ENCODE data around the gene MMP25.
"Not testable (repeated sequence)": the region's sequence is repeated elsewhere in the genome, so short reads cannot be mapped to it uniquely, and the experiment has no call there.

The MMP25 gene

DNA sequence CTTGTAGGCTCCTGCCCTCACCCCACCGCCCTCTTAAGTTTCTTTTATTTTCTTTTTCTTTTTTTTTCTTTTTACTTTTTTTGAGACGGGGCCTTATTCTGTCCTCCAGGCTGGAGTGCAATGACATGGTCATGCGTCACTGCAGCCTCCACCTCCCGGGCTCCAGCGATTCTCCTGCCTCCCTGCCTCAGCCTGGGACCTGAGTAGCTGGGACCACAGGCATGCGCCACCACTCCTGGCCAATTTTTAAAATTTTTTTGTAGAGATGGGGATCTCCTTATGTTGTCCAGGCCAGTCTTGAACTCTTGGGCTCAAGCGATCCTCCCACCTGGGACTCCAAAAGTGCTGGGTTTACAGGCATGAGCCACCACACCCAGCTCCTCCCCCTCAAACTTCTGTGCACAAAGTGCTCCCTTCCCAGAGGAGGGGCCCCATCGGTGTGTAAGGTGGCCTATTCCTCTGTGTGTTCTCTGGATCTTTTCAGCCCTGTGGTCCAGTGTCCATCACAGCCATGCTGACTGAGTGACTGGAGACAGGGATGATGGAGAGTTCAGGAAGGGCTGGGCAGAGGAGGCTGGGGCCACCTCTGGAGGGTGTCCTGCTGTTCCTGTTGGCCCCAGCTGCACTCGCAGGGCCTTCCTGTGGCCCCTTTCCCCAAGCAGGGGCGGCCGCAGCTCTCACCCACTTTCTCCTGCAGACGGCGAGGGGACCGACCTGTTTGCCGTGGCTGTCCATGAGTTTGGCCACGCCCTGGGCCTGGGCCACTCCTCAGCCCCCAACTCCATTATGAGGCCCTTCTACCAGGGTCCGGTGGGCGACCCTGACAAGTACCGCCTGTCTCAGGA is 10.2 kb downstream of the MMP25 start:
- DNase-seq: no peak

- DNase-seq: no peak
Measured at GRCh38 chr16:3057181-3058138, 11.1 kb downstream of the MMP25 start.

DNA sequence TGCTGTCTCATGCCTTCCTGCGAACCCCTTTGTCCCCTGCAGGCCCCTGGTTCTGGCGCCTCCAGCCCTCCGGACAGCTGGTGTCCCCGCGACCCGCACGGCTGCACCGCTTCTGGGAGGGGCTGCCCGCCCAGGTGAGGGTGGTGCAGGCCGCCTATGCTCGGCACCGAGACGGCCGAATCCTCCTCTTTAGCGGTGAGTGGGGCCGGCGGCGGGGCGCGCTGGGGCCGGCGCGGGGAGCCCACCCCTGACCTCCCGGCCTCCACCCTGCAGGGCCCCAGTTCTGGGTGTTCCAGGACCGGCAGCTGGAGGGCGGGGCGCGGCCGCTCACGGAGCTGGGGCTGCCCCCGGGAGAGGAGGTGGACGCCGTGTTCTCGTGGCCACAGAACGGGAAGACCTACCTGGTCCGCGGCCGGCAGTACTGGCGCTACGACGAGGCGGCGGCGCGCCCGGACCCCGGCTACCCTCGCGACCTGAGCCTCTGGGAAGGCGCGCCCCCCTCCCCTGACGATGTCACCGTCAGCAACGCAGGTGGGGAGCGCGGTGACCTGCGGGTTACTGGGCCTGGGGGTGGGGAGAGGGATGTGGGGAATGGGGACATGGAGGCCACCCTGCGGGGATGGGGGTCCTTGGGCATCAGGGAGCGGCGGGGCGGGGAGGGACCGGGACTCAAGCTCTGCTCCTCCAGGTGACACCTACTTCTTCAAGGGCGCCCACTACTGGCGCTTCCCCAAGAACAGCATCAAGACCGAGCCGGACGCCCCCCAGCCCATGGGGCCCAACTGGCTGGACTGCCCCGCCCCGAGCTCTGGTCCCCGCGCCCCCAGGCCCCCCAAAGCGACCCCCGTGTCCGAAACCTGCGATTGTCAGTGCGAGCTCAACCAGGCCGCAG is 12.0 kb downstream of the MMP25 start:
- no peak for DNase-seq

DNA sequence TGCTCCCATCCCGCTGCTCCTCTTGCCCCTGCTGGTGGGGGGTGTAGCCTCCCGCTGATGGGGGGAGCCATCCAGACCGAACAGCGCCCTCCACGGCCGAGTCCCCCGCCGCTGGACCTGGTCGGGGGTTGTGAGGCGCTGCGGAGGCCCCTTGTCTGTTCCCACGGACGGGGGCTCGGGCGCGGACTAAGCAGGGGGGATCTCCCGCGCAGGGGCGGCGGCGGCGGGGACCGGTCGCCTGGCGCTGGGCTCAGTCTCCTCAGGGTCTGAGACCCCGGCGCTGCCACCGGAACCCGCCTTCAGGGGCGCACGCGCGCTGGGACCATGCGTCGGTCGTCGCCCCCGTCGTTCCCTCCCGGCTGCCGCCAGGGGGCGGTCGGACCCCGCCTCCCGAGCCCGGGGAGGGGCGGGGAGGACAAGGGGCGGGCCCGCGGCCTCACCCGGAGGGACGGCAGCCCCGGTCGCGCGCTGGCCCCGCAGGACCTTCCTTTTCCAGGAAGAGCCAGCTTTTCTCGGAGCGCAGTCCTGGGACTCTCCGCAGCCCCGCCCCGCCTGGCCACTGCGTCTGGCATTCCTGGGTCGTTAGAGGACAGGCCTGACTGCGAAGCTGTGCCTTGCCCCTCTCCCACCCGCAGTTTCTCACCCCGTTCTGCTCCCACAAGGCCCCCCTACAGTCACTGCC is 12.8 kb downstream of the MMP25 start:
- DNase-seq: peak in 1 of 2 experiments; percentile 23

- no peak for DNase-seq
Measured at GRCh38 chr16:3059723-3060242, 13.4 kb downstream of the MMP25 start.

DNA sequence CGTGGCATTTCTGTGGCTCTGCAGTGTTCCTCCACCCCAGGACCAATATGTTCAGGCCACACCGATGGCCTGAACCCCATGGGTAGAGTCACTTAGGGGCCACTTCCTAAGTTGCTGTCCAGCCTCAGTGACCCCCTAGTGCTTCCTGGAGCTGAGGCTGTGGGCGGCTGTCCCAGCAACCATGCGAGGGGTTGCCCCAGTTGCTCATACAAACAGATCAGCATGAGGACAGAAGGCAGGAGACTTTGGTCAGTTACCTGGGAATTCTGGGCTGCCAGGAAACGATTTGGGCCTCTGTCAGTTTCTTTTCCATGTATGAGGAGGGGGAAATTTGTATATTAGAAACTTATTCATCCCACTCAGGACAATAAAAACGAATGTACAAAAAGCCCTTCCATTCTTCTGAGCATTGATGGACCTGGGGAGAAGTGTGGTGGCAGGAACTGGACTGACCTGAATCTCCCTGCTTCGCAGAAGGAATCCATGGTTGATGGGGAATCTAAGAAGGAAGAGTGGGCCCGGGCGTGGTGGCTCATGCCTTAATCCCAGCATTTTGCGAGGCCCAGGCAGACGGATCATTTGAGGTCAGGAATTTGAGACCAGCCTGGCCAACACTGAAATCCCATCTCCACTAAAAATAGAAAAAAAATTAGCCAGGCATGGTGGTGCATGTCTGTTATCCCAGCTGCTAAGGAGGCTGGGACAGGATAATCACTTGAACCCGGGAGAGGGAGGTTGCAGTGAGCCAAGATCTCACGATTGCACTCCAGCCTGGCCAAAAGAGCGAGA is 14.2 kb downstream of the MMP25 start:
- DNase-seq: no peak

- DNase-seq: no peak
Measured at GRCh38 chr16:3062553-3062952, 16.2 kb downstream of the MMP25 start.

DNA sequence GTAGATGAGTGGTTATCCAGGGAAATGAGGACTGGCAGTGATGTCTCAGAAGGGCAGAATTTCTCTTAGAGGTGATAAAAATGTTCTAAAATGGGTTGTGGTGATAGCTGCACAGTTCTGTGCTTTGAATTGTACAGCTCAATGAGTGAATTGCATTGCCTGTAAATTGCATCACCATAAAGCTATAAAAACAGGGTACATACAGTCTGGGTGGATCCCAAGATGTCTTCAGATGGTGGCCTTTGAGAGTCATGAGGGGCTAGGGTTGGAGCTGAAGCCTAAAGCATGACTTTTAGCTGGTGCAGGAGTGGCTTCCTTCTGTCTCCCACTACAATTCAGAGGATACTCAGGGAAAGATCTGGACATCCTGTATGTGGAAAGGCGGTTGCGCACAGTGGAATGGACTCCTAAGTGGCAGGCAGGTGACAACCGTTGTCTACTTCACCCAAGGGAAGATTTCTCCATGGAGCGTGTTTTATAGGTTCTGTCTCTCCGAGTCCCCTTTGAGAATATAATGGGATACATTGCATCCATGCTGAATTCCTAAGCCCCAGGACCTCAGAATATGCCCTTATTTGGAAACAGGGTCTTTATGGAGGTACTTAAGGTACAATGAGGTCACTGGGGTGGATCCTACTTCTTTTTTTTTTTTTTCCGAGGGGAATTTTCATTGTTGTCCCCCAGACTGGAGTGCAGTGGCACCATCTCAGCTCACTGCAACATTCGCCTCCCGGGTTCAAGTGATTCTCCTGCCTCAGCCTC is 17.4 kb downstream of the MMP25 start:
- no peak for DNase-seq

- DNase-seq: no peak
Measured at GRCh38 chr16:3065069-3065741, 18.8 kb downstream of the MMP25 start, which contains the start of gene IL32. Gene IL32 (plus strand): TSS chr16:3065640. CDS start chr16:3065812, 172 bp downstream.

GRCh38 chr16:3065742-3066439 is 19.5 kb downstream of the MMP25 start:
- no peak for DNase-seq

GRCh38 chr16:3066440-3066748 is 20.0 kb downstream of the MMP25 start:
- no peak for DNase-seq

DNA sequence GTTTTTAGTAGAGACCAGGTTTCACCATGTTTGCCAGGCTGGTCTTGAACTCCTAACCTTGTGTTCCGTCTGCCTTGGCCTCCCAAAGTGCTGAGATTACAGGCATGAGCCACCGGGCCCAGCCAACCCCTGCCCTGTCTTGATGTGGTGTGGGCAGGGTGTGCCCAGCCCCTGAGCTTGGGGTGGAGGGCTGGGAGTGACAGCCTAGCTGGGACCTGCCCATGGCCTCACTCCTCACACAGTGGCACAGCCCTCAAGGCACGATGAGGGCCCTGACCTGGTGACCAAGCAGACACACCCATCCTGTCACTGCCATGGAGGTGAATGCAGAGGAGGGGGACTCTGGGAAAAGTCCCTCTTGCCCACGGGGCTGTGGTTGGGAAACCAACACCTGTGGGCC is 22.1 kb downstream of the MMP25 start:
- DNase-seq: no peak

DNA sequence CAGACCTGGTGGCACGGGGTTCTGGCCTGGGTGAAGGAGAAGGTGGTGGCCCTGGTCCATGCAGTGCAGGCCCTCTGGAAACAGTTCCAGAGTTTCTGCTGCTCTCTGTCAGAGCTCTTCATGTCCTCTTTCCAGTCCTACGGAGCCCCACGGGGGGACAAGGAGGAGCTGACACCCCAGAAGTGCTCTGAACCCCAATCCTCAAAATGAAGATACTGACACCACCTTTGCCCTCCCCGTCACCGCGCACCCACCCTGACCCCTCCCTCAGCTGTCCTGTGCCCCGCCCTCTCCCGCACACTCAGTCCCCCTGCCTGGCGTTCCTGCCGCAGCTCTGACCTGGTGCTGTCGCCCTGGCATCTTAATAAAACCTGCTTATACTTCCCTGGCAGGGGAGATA is 22.8 kb downstream of the MMP25 start:
- DNase-seq: not testable (repeated sequence)

DNA sequence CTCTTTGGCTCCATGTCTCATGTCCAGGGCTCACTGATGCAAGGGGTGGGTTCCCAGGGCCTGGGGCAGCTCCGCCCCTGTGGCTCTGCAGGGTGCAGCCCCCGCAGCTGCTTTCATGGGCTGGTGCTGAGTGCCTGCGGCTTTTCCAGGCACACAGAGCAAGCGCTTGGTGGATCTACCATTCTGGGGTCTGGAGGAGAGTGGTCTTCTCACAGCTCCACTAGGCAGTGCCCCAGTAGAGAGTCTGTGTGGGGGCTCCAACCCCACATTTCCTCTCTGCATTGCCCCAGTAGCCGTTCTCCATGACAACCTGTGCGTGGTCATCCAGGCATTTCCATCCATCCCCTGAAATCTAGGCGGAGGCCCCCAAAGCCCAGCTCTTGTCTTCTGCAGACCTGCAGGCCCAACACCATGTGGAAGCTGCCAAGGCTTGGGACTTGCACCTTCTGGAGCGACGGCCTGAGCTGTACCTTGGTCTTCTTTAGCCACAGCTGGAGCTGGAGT is 24.3 kb downstream of the MMP25 start:
- DNase-seq: no peak

GRCh38 chr16:3071655-3072054 is 25.3 kb downstream of the MMP25 start:
- DNase-seq: no peak

DNA sequence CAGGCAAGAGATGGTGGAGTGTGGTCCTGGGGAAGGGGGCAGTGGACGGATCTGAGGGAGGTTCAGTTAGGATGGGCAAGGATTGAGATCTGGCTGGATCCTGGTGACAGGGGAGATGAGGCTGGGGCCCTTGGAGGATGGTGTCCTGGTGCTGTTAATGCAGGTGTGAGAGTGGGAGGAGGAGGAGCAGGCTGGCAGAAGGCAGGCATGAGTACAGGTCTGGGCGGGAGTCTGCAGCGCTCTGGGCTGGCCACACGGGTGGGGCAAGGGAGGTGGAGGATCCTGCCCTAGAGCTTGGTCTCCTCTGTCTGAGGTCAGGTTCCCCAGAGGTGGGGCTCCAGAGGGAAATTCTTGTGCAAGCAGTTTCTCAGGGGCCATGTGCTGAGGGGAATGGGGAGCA is 25.8 kb downstream of the MMP25 start:
- DNase-seq: not testable (repeated sequence)

DNA sequence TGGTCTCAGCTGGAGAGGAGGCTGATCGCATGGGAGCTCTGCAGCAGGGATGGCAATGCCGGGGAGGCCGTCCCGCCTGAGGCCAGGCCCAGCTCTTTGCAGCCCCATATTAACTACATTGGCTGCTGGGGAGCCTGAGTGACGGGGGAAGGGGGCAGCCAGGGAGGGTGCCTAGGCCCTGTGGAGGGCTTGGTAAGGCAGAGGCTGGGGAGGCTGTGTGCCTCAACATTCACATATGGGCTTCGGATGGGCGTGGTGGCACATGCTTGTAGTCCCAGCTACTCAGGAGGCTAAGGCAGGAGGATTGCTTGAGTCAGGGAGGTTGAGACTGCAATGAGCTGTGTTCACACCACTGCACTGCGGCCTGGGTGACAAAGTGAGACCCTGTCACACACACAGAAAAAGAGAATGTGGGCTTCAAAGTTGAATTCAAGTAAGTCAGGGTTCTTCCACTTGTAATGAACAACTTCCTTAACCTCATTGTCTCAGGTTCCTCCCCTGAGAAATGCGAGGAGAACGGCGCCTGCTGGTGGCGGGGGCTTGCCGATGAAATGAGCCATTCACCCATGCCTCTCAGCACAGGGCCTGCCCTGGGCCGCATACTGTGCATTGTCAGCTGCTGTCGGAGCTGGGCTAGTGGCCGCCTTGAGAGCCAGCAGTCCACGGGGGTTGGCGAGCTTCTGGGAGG is 26.4 kb downstream of the MMP25 start:
- DNase-seq: not testable (repeated sequence)

DNA sequence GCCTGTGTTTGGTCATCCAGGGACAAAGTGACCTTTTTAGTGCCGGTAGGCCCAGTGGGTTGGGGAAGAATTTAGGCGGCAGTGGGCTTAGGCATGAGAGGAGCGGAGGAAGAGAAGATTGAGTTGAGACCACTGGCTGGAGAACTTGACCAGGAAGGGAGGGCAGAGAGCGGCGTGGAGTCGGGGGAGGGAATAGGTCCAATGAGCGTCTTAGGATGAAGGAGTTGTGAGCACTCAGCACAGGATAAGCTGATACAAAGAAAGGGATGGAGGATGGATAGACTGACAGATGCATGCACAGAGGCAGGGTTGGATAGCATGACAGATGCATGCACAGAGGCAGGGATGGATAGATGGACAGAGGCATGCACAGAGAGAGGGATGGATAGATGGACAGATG is 27.1 kb downstream of the MMP25 start:
- no peak for DNase-seq

Data from cerebellar nuclear complex (tissue), 1 donor.